K562 (cell line): ENCODE results near the gene ZFPM1. TPM values are rescaled to one million over a fixed set of nuclear protein-coding genes. Genes with fewer than 3 reads are reported as not detected.

Experiments used
- BRD4 ChIP-seq: fragments of 200-600 bp; sonication (generic); IDR thresholded peaks from 2 replicates; pipeline ENCODE4 v1.6.1; 2017; ENCODE audit warnings: inconsistent platforms
- CHD7 ChIP-seq: fragments of 200-600 bp; sonication (generic); IDR thresholded peaks from one replicate; pipeline ENCODE4 v1.6.1; 2012; ENCODE audit warnings: mild to moderate bottlenecking, low read depth, low read length, inconsistent platforms
- FOXA3 ChIP-seq, 2 experiments: fragments of 450-650 bp in 1 of 2; sonication (generic) in 1 of 2; formaldehyde crosslinking; IDR thresholded peaks in 1 of 2; conservative IDR thresholded peaks in 1 of 2; 2 replicates each; pipeline versions ENCODE4 v1.4.0 to v1.8.0; 2020 to 2022; ENCODE audit warnings: mild to moderate bottlenecking in 2 of 2, missing genetic modification reagents in 1 of 2
- HDAC6 ChIP-seq: IDR thresholded peaks from 2 replicates; pipeline ENCODE4 v1.6.1; 2012; ENCODE audit warnings: low read depth, mild to moderate bottlenecking, control low read depth, inconsistent platforms, low read length, moderate library complexity
- HES1 ChIP-seq: fragments of 450-650 bp; IDR thresholded peaks from 2 replicates; pipeline ENCODE4 v1.6.1; 2016; ENCODE audit warnings: low read depth, mild to moderate bottlenecking, moderate library complexity
- ID3 ChIP-seq, 2 experiments: fragments of 250-450 bp in 1 of 2; fragments of 450-650 bp in 1 of 2; sonication (Bioruptor Pico) in 1 of 2; IDR thresholded peaks; 2 replicates each; pipeline versions ENCODE4 v1.6.1 to v1.8.0; 2016 to 2021; ENCODE audit warnings: mild to moderate bottlenecking in 2 of 2, moderate library complexity in 2 of 2, missing compliant biosample characterization in 1 of 2, missing genetic modification characterization in 1 of 2
- IRF9 ChIP-seq: fragments of 450-650 bp; IDR thresholded peaks from 2 replicates; pipeline ENCODE4 v1.6.1; 2016; ENCODE audit warnings: missing biosample characterization, missing genetic modification characterization
- MAFK ChIP-seq: IDR thresholded peaks from 2 replicates; pipeline ENCODE4 v1.6.1; 2011; ENCODE audit warnings: low read length, improper control_type of control experiment
- STAG1 ChIP-seq: sonication (generic); formaldehyde crosslinking; IDR thresholded peaks from 2 replicates; pipeline ENCODE4 v1.5.0; 2020; ENCODE audit warnings: missing genetic modification reagents, borderline replicate concordance
- U2AF2 ChIP-seq: fragments of 200-400 bp; formaldehyde crosslinking; optimal IDR thresholded peaks from 2 replicates; pipeline ENCODE3; 2017; ENCODE audit warnings: low read depth, mild to moderate bottlenecking, low read length
- USF2 ChIP-seq: sonication (generic); formaldehyde crosslinking; IDR thresholded peaks from 2 replicates; pipeline ENCODE4 v1.5.0; 2020; ENCODE audit warnings: missing genetic modification reagents
- ZBED1 ChIP-seq: IDR thresholded peaks from 2 replicates; pipeline ENCODE4 v1.6.1; 2014
- polyA plus RNA-seq, 8 experiments: library from polyadenylated mRNA; depleted of rRNA in 4 of 8; stranded (reverse) in 5 of 8; unstranded in 3 of 8; fragments of >200 nt; fragmentation: Nextera tagmentation in 2 of 8; fragmentation: Illumina TruSeq in 1 of 8; extraction: Ambion mirVana in 2 of 8; extraction: Trizol in 1 of 8; gene quantifications; 2 replicates each; pipeline versions ENCODE4 v1.2.1 to v1.2.3, GENCODE V29; 2011 to 2014; ENCODE audit warnings: inconsistent platforms in 1 of 8, missing spikeins in 1 of 8
- total RNA-seq, 7 experiments: library from RNA; depleted of rRNA in 6 of 7; stranded (reverse); fragments of >200 nt in 6 of 7; fragmentation: Illumina TruSeq in 2 of 7; extraction: Trizol in 2 of 7; gene quantifications; 2 replicates each; pipeline versions ENCODE4 v1.2.1 to v1.2.3, GENCODE V29; 2011 to 2021; ENCODE audit warnings: low replicate concordance in 1 of 7

The ZFPM1 gene
- total and polyA plus RNA-seq, 9 of the 15 experiments (the other 6 are each of a cell fraction or from before 2014, with no cell fraction given): 0.03 to 35.9 (median 1.4) TPM

GRCh38 chr16:88497561-88498462, 44.7 kb downstream of the ZFPM1 start (continued):
- no peak for TF ChIP-seq CHD7
- TF ChIP-seq BRD4: no peak
- TF ChIP-seq STAG1: no peak
- TF ChIP-seq ID3 (CRISPR knock-in tag; IDR thresholded peaks at IDR 0.05): no peak
- peak; percentile 84 for TF ChIP-seq ID3 (tag; IDR thresholded peaks at IDR 0.05)
- TF ChIP-seq IRF9 (tag): no peak
- peak; percentile 99 for TF ChIP-seq HES1
- TF ChIP-seq HDAC6: no peak
- TF ChIP-seq U2AF2: no peak
- no peak for TF ChIP-seq USF2
- TF ChIP-seq MAFK: no peak
- TF ChIP-seq FOXA3 (CRISPR knock-in tag; conservative IDR thresholded peaks at IDR 0.05 in 1 of 2, IDR thresholded peaks at IDR 0.05 in 1 of 2): no peak
- peak; percentile 97 for TF ChIP-seq ZBED1
